DND-41 (cell line): Measurements from ENCODE around the gene TRAF3IP1.

Experiments used
- ATAC-seq: fragments of 200-7000 bp; cut with Tn5 transposase; 3 replicates; pipeline ENCODE4 v1.9.1; 2021; ENCODE audit warnings: low read depth; ENCODE audit not compliant: insufficient read depth
- DNase-seq: peaks from one replicate; pipeline ENCODE4 v3.0.0-alpha.2; 2020
- H2AFZ ChIP-seq: 2 replicates; pipeline ENCODE4 v1.6.0; 2012; ENCODE audit warnings: low read depth, low read length
- H3K27ac ChIP-seq: 2 replicates; pipeline ENCODE4 v1.5.1; 2012; ENCODE audit warnings: low read length, inconsistent platforms
- H3K27me3 ChIP-seq: fragments of 200-600 bp; sonication (generic); 2 replicates; pipeline ENCODE4 v1.6.0; 2012; ENCODE audit warnings: low read length, mild to moderate bottlenecking, inconsistent platforms; ENCODE audit not compliant: insufficient read depth, poor library complexity
- H3K36me3 ChIP-seq: 2 replicates; pipeline ENCODE4 v1.5.1; 2012; ENCODE audit warnings: low read length, inconsistent platforms; ENCODE audit not compliant: insufficient read depth
- H3K4me1 ChIP-seq: 2 replicates; pipeline ENCODE4 v1.5.1; 2012; ENCODE audit warnings: mild to moderate bottlenecking, low read length; ENCODE audit not compliant: insufficient read depth
- H3K4me2 ChIP-seq: 2 replicates; pipeline ENCODE4 v1.6.0; 2012; ENCODE audit warnings: mild to moderate bottlenecking, moderate library complexity, low read length, inconsistent platforms; ENCODE audit not compliant: insufficient read depth
- H3K4me3 ChIP-seq, 2 experiments: fragments of 200-600 bp in 1 of 2; shearing (Covaris generic) in 1 of 2; 2 replicates each; pipeline ENCODE4 v1.5.1; 2012 to 2016; ENCODE audit warnings: inconsistent platforms in 2 of 2, low read length in 2 of 2, mild to moderate bottlenecking in 2 of 2, low read depth in 1 of 2, moderate library complexity in 1 of 2
- H3K79me2 ChIP-seq: 2 replicates; pipeline ENCODE4 v1.6.0; 2012; ENCODE audit warnings: low read length, inconsistent platforms; ENCODE audit not compliant: insufficient read depth
- H3K9ac ChIP-seq: 2 replicates; pipeline ENCODE4 v1.6.0; 2012; ENCODE audit warnings: low read depth, mild to moderate bottlenecking, inconsistent platforms, low read length, moderate library complexity
- H3K9me3 ChIP-seq: 2 replicates; pipeline ENCODE4 v1.5.1; 2012; ENCODE audit warnings: low read length, moderate library complexity, mild to moderate bottlenecking, inconsistent platforms; ENCODE audit not compliant: insufficient read depth, severe bottlenecking
- H4K20me1 ChIP-seq: 2 replicates; pipeline ENCODE4 v1.6.0; 2012; ENCODE audit warnings: low read length; ENCODE audit not compliant: insufficient read depth
- CTCF ChIP-seq: IDR thresholded peaks from 2 replicates; pipeline ENCODE4 v1.5.1; 2012; ENCODE audit warnings: borderline replicate concordance, low read length, moderate library complexity, mild to moderate bottlenecking; ENCODE audit not compliant: poor library complexity, severe bottlenecking; ENCODE audit errors: extremely low read depth
- EZH2 ChIP-seq: IDR thresholded peaks from 3 replicates; pipeline ENCODE4 v1.6.1; 2012; ENCODE audit warnings: borderline replicate concordance, low read depth, mild to moderate bottlenecking, moderate library complexity, low read length, inconsistent platforms; ENCODE audit not compliant: severe bottlenecking

TRAF3IP1 gene

GRCh38 chr2:238439917-238440316 lies 119.6 kb downstream of the TRAF3IP1 start:
- H3K9ac ChIP-seq, result no peak overlapping the region
- no peaks in the 10 kb centered on the region for H3K9me3 ChIP-seq
- no peaks in the 10 kb centered on the region for H3K4me1 ChIP-seq
- no peaks in the 10 kb centered on the region for H3K27me3 ChIP-seq
- H3K27ac ChIP-seq, result no peak overlapping the region
- no peak overlapping the region for H3K4me2 ChIP-seq
- H2AFZ ChIP-seq, result no peak overlapping the region
- TF ChIP-seq EZH2, result no peak
- TF ChIP-seq CTCF, result no peak
- peaks cover 44% of the 10 kb centered on the region for H4K20me1 ChIP-seq
- H3K79me2 ChIP-seq, result peaks cover 90% of the 10 kb centered on the region
- DNase-seq, result no peak
- no peak for ATAC-seq
- H3K4me3 ChIP-seq, result no peak overlapping the region
- peaks cover 80% of the 10 kb centered on the region for H3K36me3 ChIP-seq

- Histone ChIP-seq H3K4me1 (no peaks in the 10 kb centered on the region), H3K27ac (no peak overlapping the region), H3K9ac (no peak overlapping the region), H3K27me3 (no peaks in the 10 kb centered on the region), H3K36me3 (peaks cover 80% of the 10 kb centered on the region), H2AFZ (no peak overlapping the region), H3K4me3 (no peak overlapping the region), H3K79me2 (peaks cover 86% of the 10 kb centered on the region), H4K20me1 (peaks cover 40% of the 10 kb centered on the region), H3K4me2 (no peak overlapping the region), H3K9me3 (no peaks in the 10 kb centered on the region)
- no peak for DNase-seq
- TF ChIP-seq CTCF (no peak), EZH2 (no peak)
- ATAC-seq, result no peak
Observed at GRCh38 chr2:238440331-238440730, 120.0 kb downstream of the TRAF3IP1 start.

- peaks cover 36% of the 10 kb centered on the region for H4K20me1 ChIP-seq
- DNase-seq (no peak), ATAC-seq (no peak)
- H3K27ac ChIP-seq, result no peak overlapping the region
- H3K9ac ChIP-seq, result no peak overlapping the region
- H3K4me3 ChIP-seq, result no peak overlapping the region
- peaks cover 81% of the 10 kb centered on the region for H3K79me2 ChIP-seq
- TF ChIP-seq CTCF (no peak), EZH2 (no peak)
- no peak overlapping the region for H3K4me2 ChIP-seq
- H3K27me3 ChIP-seq, result no peaks in the 10 kb centered on the region
- no peaks in the 10 kb centered on the region for H3K9me3 ChIP-seq
- H3K36me3 ChIP-seq, result peaks cover 80% of the 10 kb centered on the region
- no peaks in the 10 kb centered on the region for H3K4me1 ChIP-seq
- H2AFZ ChIP-seq, result no peak overlapping the region
Observed at GRCh38 chr2:238440767-238441166, 120.4 kb downstream of the TRAF3IP1 start.
